ENCODE results near the gene ZNF532.

DNA sequence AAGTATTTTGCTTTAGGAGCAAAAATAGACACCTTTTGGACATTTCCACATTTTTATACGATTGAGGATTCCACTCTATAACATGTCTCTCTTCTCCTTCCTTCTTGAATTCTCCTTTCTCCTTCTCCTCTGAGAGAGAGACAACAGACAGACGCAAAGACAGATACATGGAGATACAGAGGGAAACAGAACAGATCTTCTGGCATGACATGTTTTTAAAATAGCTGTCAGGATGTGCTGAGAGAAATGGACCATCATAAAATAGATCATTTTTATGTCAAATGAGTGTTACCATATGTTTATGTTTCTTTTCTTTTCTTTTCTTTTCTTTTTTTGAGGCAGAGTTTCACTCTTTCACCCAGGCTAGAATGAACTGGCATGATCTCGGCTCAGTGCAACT lies 44.4 kb upstream of the ZNF532 start:
- TF ChIP-seq POLR2AphosphoS5 (IDR thresholded peaks at IDR 0.05; ENCODE audit: borderline replicate concordance, low read depth, low read length): no peak
- TF ChIP-seq EZH2 (IDR thresholded peaks at IDR 0.05): no peak

All from SK-N-MC (cell line).